Endodermal cell (in vitro differentiated cells): ENCODE results near the gene BUB1. TPM values are rescaled to one million over a fixed set of nuclear protein-coding genes. Genes with fewer than 3 reads are reported as not detected.

ENCODE experiments used
- DNase-seq: peaks from one replicate; pipeline ENCODE4 v3.0.0-alpha.2; 2017
- H3K27ac ChIP-seq: 2 replicates; pipeline ENCODE4 v1.5.1; 2013; ENCODE audit warnings: mild to moderate bottlenecking, low read depth, low read length, moderate library complexity
- H3K27me3 ChIP-seq: 2 replicates; pipeline ENCODE4 v1.6.1; 2013; ENCODE audit warnings: mild to moderate bottlenecking, low read length, moderate library complexity; ENCODE audit not compliant: insufficient read depth, control insufficient read depth, poor library complexity, severe bottlenecking
- H3K36me3 ChIP-seq: 2 replicates; pipeline ENCODE4 v1.7.0; 2013; ENCODE audit warnings: mild to moderate bottlenecking, low read length, moderate library complexity; ENCODE audit not compliant: control insufficient read depth, insufficient read depth
- H3K4me1 ChIP-seq: one replicate; pipeline ENCODE4 v1.7.0; 2013; ENCODE audit warnings: low read length; ENCODE audit not compliant: control insufficient read depth, insufficient read depth
- H3K4me3 ChIP-seq: 2 replicates; pipeline ENCODE4 v1.5.1; 2013; ENCODE audit warnings: mild to moderate bottlenecking, low read length, moderate library complexity
- H3K9ac ChIP-seq: 2 replicates; pipeline ENCODE4 v1.6.1; 2013; ENCODE audit warnings: mild to moderate bottlenecking, low read length, moderate library complexity; ENCODE audit not compliant: poor library complexity, severe bottlenecking; ENCODE audit errors: extremely low read depth
- H3K9me3 ChIP-seq: 2 replicates; pipeline ENCODE4 v1.6.1; 2013; ENCODE audit warnings: mild to moderate bottlenecking, low read length, moderate library complexity; ENCODE audit not compliant: control insufficient read depth
- H3K27ac Mint-ChIP-seq: 2 replicates; pipeline ENCODE4 v1.8.0; 2020; ENCODE audit warnings: mixed read lengths
- H3K27me3 Mint-ChIP-seq: 2 replicates; pipeline ENCODE4 v1.8.0; 2021; ENCODE audit warnings: mild to moderate bottlenecking, mixed read lengths; ENCODE audit not compliant: insufficient read depth
- H3K36me3 Mint-ChIP-seq: 2 replicates; pipeline ENCODE4 v1.8.0; 2020; ENCODE audit warnings: low read depth, mixed read lengths
- H3K4me1 Mint-ChIP-seq: 2 replicates; pipeline ENCODE4 v1.8.0; 2020; ENCODE audit warnings: mixed read lengths
- H3K4me3 Mint-ChIP-seq: 2 replicates; pipeline ENCODE4 v1.8.0; 2020; ENCODE audit warnings: mild to moderate bottlenecking, moderate library complexity, mixed read lengths
- H3K9me3 Mint-ChIP-seq: 2 replicates; pipeline ENCODE4 v1.8.0; 2020; ENCODE audit warnings: mild to moderate bottlenecking, mixed read lengths
- WGBS, 2 experiments: methylation state at CpG; one replicate each; pipeline versions ENCODE4 v1.1.5 to v1.1.7; 2013; ENCODE audit warnings: missing lambda C conversion rate in 2 of 2, mixed read lengths in 1 of 2; ENCODE audit not compliant: insufficient coverage in 1 of 2, insufficient read length in 1 of 2; 5-methylcytosine and 5-hydroxymethylcytosine counted together
- total RNA-seq, 2 donors: library from RNA; stranded (reverse); fragmentation: NEBNext Ultra II Directional in 1 of 2; extraction: Animal tissue kit (Norgen Biotek cat#: 25700) in 1 of 2; gene quantifications; 2 replicates in 1 of 2; 3 replicates in 1 of 2; pipeline ENCODE4 v1.2.1, GENCODE V29; 2021
- TF ChIP-seq, protein P1 (sequence below): fragments of 200-600 bp; sonication (generic); conservative IDR thresholded peaks from 2 replicates; pipeline ENCODE4 v1.5.0; 2021; ENCODE audit warnings: antibody characterized with exemption, mild to moderate bottlenecking

BUB1 gene
- total RNA-seq, 2 donors from 2014 or later: 68.3 to 118 TPM

GRCh38 chr2:110667071-110667470 is 10.8 kb downstream of the BUB1 start:
- H3K27ac Mint-ChIP-seq: no peak overlapping the region

GRCh38 chr2:110664135-110664534 is 13.7 kb downstream of the BUB1 start:
- Mint-ChIP-seq H3K36me3 (peaks cover 70% of the 10 kb centered on the region), H3K4me1 (peaks cover 20% of the 10 kb centered on the region), H3K4me3 (no peak overlapping the region), H3K9me3 (no peaks in the 10 kb centered on the region), H3K27ac (peak overlapping the region; percentile 44), H3K27me3 (no peaks in the 10 kb centered on the region)
- TF ChIP-seq, protein P1, sequence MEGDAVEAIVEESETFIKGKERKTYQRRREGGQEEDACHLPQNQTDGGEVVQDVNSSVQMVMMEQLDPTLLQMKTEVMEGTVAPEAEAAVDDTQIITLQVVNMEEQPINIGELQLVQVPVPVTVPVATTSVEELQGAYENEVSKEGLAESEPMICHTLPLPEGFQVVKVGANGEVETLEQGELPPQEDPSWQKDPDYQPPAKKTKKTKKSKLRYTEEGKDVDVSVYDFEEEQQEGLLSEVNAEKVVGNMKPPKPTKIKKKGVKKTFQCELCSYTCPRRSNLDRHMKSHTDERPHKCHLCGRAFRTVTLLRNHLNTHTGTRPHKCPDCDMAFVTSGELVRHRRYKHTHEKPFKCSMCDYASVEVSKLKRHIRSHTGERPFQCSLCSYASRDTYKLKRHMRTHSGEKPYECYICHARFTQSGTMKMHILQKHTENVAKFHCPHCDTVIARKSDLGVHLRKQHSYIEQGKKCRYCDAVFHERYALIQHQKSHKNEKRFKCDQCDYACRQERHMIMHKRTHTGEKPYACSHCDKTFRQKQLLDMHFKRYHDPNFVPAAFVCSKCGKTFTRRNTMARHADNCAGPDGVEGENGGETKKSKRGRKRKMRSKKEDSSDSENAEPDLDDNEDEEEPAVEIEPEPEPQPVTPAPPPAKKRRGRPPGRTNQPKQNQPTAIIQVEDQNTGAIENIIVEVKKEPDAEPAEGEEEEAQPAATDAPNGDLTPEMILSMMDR: no peak
- no peaks in the 10 kb centered on the region for H3K9me3 ChIP-seq
- no peaks in the 10 kb centered on the region for H3K27me3 ChIP-seq
- WGBS, 2 experiments: 96 to 100% methylated on average over 1 to 2 of the region's 2 CpGs
- no peak overlapping the region for H3K9ac ChIP-seq
- H3K36me3 ChIP-seq: peaks cover 92% of the 10 kb centered on the region
- H3K4me1 ChIP-seq: no peaks in the 10 kb centered on the region
- no peak for DNase-seq
- no peak overlapping the region for H3K4me3 ChIP-seq
- H3K27ac ChIP-seq: no peak overlapping the region

More at GRCh38 chr2:110667071-110667470, 10.8 kb downstream of the BUB1 start:
- H3K9ac ChIP-seq: no peak overlapping the region
- H3K36me3 ChIP-seq: peaks cover 92% of the 10 kb centered on the region
- no peak overlapping the region for H3K4me3 Mint-ChIP-seq
- H3K27me3 ChIP-seq: no peaks in the 10 kb centered on the region
- H3K4me3 ChIP-seq: no peak overlapping the region
- no peaks in the 10 kb centered on the region for H3K27me3 Mint-ChIP-seq
- H3K36me3 Mint-ChIP-seq: peaks cover 58% of the 10 kb centered on the region
- no peak for DNase-seq
- H3K9me3 ChIP-seq: no peaks in the 10 kb centered on the region
- TF ChIP-seq, protein P1: no peak
- H3K27ac ChIP-seq: no peak overlapping the region
- H3K4me1 Mint-ChIP-seq: peaks cover 15% of the 10 kb centered on the region
- 97% methylated on average over 3 of the region's 3 CpGs; no CpG with 5 or more reads in 1 of the 2 experiments for WGBS, 2 experiments
- no peaks in the 10 kb centered on the region for H3K9me3 Mint-ChIP-seq
- H3K4me1 ChIP-seq: no peaks in the 10 kb centered on the region

DNA sequence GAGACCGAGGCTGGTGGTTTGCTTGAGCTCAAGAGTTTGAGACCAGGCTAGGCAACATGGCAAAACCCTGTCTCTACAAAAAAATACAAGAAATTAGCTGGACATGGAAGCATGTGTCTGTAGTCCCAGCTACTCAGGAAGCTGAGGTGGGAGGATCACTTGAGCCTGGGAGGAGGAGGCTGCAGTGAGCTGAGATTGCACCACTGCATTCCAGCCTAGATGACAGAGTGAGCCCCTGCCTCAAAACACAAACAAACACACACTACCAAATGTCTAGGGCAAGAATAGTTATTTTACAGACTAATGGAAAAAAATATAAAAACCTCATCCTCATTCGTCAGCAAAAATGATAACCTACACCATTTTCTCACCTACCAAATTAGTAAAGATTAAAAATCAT is 15.3 kb downstream of the BUB1 start:
- Mint-ChIP-seq H3K27me3 (no peaks in the 10 kb centered on the region), H3K4me1 (peaks cover 31% of the 10 kb centered on the region), H3K27ac (no peak overlapping the region), H3K36me3 (peaks cover 65% of the 10 kb centered on the region), H3K9me3 (no peaks in the 10 kb centered on the region), H3K4me3 (no peak overlapping the region)
- Histone ChIP-seq H3K27ac (no peak overlapping the region), H3K9me3 (no peaks in the 10 kb centered on the region), H3K27me3 (no peaks in the 10 kb centered on the region), H3K4me3 (no peak overlapping the region), H3K4me1 (no peaks in the 10 kb centered on the region), H3K36me3 (peaks cover 92% of the 10 kb centered on the region), H3K9ac (no peak overlapping the region)
- DNase-seq: no peak
- WGBS, 2 experiments: 86 to 88% methylated on average over 1 to 2 of the region's 2 CpGs
- TF ChIP-seq, protein P1: no peak
